DLD1 (cell line): ENCODE measurements around the gene FAM131C.

Experiments
- in situ Hi-C: cut with HindIII; loops from 2 replicates; pipeline ENCODE4 v1.10.0; 2017; ENCODE audit warnings: low sequenced_read_pairs

FAM131C gene

DNA sequence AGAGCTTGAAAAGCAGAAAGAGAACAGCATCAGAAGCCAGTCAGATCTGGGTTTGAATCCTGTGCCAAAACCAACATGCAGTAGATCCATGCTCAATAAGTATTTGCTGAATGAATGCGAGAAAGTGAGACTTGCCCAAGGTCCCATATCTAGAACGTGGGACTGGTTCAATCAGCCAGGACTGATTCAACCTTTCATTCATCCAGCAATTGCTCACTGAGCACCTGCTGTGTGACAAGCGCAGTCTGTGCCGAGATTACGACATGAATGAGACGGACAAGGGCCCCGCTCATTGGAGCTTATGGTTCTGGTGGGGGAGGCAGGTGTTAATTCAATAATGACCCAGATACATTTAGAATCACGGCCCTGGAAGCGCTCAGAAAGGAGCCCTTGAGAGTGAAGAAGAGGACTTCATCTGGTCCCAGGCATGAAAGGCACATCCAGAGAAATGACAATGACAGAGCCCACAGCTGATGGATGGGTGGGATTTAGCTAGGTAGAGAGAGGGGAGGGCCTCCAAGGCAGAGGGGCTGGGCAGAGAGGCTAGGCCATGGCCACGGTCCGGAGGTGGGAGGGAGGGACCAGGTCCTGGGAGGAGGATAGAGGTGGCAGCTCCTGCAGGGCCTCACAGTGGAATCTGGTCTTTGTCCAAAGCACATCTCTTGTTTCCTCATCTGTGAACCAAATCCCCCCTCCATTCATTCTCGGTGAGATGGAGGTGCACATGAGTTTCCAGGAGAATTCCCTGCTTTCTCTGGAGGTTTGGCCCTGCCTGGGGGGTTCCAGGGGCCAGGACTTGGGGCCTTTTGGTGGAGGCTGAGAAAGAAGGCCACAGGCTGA, 4.2 kb upstream of the FAM131C start:
- in situ Hi-C loops: no loop called here

GRCh38 chr1:16076865-16077238, 3.4 kb upstream of the FAM131C start:
- in situ Hi-C loops: no loop called here

GRCh38 chr1:16076031-16076864, 2.8 kb upstream of the FAM131C start:
- in situ Hi-C loops: no loop called here

DNA sequence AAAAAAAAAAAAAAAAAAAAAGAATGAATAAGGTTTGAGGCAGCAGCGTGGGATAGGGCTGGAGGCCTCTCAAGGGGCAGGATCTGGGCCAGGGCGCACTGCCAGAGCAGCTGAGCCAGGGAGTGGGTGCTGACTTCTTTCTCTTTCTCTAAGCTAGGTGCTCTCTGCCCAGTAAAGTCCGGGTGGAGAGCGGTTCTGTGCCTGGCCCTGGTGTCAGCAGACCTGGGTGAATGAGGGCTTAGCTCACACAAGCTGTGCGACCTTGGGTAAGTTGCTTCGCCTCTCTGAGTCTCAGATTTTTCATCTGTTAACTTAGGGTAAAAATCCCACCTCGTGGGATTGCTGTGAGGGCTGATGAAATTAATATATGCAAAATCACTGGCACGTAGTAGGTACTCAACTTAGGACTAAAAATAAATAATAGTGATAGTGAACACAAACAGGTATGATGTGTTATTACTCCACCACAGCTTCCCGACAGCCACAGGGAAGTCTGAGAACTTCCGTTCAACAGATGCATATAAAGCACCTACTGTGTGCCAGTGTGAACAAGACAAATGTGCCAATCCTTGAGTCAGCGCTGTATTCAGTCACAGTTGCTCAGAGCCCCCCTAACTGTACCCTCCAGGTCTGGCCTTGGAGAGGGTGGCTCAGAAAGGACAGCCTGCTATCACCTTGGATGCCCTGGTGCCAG, 2.0 kb upstream of the FAM131C start:
- in situ Hi-C loops: no loop called here

DNA sequence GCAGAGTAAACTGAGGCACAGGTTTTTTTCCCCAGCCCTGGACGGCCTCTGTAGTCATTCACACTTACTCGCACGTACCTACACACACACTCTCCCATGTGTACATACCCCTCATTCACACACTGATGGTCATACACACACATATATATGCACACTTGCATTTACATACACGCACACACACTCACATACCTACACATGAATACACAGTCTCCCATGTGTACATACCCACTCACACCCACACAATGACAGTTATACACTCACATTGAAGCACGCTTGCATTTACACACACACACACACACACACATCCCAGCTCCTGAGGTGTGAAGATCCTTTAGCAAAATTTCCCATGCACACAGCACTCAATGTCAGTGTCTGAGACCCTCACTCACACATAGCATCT, 766 bp upstream of the FAM131C start:
- in situ Hi-C loops: loop anchor here (25.0 kb wide), 1 partner anchor 163 kb away; the partner anchor contains the start of gene CPLANE2

- in situ Hi-C loops: loop anchor here (25.0 kb wide), 1 partner anchor 164 kb away; the partner anchor contains the start of gene CPLANE2
Observed at GRCh38 chr1:16072616-16073484, 601 bp downstream of the FAM131C start.

DNA sequence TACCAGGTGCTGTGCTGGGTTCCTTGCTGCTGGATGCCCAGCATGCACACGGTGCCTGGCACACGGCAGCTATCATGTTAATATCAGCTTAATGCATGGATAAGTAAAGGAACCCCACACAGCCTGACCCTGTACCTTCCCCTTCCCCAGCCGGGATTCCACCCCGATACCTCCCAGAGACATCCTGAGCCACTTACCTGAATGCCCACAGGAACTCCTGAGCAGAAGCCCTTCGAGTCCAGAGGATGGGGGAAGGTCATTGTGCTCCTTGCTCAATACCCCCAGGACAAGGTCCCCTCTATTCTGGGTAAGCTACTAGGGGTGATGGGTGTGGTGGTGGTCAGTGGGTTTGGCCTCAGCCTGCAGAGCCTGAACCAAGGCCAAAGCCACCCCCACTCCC, 1.4 kb downstream of the FAM131C start:
- in situ Hi-C loops: loop anchor here (25.0 kb wide), 1 partner anchor 165 kb away; the partner anchor contains the start of gene CPLANE2

DNA sequence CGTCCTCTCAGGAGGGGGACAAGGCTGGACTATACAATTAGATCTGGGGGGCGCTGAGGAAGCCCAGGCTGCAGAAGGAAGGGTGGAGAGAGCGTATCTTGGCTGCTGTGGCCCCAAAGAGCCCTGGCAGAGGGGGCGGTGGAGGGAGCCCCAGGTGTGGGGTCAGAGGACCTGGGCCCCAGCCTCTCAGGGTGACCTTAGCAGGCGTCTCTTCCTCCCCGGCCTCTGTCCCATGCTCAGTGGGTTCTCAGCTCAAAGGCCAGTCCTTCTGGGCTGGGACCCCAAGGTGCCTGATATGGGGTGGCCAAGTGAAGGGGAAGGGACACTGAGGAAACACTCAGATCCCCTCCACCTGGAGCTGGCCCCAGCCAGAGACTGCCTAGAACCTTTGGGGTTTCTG, 1.8 kb downstream of the FAM131C start:
- in situ Hi-C loops: loop anchor here (25.0 kb wide), 1 partner anchor 166 kb away; the partner anchor contains the start of gene CPLANE2

GRCh38 chr1:16070640-16071355, 2.7 kb downstream of the FAM131C start:
- in situ Hi-C loops: loop anchor here (25.0 kb wide), 1 partner anchor 167 kb away; the partner anchor contains the start of gene CPLANE2

DNA sequence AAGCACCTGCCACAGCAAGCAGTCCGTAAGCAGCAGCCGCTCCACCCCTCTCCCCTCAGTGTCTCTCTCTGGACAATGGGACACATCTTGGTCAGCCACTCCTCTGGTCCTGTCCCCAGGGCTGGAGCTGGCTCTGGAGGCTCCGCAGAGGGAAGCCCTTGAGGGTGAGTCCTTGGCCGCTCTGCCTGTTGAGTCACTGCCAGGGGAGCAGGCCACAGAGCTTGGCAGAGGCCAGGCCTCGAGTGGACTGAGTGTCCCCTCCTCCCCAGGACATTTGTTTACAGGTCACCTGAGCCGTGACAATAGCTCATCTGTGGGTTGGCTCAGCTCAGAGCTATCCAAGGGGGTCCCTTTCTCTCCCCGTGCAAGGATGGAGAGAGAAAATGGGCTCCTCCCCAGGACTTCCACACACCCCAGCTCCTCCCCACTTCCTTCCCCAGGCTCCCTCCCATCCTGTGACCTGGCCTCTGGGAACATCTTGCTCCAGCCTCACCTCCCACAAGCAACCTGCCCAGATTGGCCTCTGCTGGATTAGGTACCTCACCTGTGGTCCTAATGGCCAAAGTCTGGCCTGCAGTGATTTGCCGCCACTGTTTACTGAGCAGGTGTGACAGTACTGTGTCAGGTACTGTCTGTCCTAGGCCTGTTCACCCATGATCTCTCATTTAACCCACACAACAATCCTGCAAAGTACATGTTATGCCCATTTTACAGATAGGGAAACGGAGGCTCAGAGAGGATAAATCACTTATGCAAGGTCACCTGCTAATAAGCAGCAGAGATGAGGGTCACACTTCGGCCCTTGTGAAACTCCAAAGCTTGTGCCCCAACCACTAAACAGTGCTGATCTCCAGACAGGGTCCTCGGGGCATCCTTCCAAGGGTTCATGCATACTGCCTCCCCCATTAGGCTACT, 4.8 kb downstream of the FAM131C start:
- in situ Hi-C loops: loop anchor here (10.0 to 25.0 kb wide), 2 partner anchors 169 to 194 kb away; partner anchors contain the start of gene CPLANE2

- in situ Hi-C loops: loop anchor here (10.0 to 25.0 kb wide), 2 partner anchors 169 to 193 kb away; partner anchors contain the start of gene CPLANE2
Observed at GRCh38 chr1:16067933-16068332, 5.5 kb downstream of the FAM131C start.

GRCh38 chr1:16067127-16067768, 6.2 kb downstream of the FAM131C start:
- in situ Hi-C loops: loop anchor here (10.0 to 25.0 kb wide), 2 partner anchors 170 to 192 kb away; partner anchors contain the start of gene CPLANE2

GRCh38 chr1:16066245-16066644, 7.2 kb downstream of the FAM131C start:
- in situ Hi-C loops: loop anchor here (10.0 to 25.0 kb wide), 2 partner anchors 171 to 191 kb away; partner anchors contain the start of gene CPLANE2

DNA sequence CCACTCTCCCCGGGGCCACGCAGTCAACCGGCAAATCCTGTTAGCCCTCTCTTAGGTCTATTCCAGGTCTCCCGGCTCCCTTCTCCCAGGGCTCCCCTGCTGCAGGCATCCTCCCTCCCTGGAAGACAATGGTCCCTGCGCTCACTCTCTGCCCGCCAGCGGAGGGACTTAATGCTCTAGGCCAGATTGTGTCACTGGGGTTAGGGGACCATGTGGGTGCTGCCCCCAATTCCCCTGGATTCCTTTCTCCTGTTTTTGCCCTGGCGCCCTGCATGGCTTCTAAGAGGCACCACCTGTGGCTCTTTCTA, 8.2 kb downstream of the FAM131C start:
- in situ Hi-C loops: loop anchor here (10.0 to 25.0 kb wide), 2 partner anchors 172 to 190 kb away; partner anchors contain the start of gene CPLANE2

DNA sequence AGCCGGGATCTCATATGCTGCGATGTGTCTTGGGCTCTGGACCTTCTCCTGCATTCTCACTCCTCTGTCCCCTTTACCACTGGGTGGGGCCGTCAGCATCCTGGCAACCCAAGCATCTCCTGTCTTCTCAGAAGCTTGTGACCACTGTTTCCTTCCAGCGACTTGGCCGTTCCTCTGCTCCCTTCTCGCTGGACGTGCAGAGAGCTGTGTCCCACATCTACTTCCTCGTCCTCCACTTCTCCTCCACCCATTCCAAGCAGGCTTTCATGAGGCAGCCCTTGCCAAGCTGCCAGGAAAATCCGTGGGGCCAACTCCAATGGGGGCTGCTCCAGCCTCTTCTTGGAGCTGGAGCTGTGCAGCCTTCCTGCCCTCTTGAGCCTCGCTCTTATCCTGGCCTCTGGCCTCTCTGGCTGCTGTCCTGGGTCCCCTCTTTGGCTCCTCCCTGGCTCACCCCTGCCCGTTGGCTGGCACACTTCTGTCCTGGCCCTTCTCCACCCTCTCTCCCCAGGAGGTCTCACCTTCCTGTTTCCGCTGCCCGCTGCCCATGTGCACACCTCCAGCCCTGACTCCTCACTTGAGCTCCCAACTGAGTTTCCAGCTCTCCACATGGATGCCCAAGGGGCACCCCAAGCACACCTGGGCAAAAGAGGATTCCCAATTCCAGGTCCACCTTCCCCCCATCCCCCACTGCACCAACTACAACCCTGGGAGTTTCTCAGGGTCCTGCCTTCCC, 8.7 kb downstream of the FAM131C start:
- in situ Hi-C loops: loop anchor here (10.0 to 25.0 kb wide), 2 partner anchors 173 to 190 kb away; partner anchors contain the start of gene CPLANE2

GRCh38 chr1:16063921-16064320, 9.5 kb downstream of the FAM131C start:
- in situ Hi-C loops: loop anchor here (10.0 to 25.0 kb wide), 2 partner anchors 173 to 189 kb away; partner anchors contain the start of gene CPLANE2
